ENCODE measurements around the gene TTC12.

Gene TTC12

GRCh38 chr11:113311536-113311935 lies 2.8 kb upstream of the TTC12 start:
- Histone ChIP-seq H3K4me3 (ENCODE audit: low read depth, low read length) (no peak overlapping the region), H3K27me3 (replicated peaks) (no peaks in the 10 kb centered on the region), H3K27ac (no peak overlapping the region), H3K36me3 (replicated peaks) (no peaks in the 10 kb centered on the region)
- TF ChIP-seq, protein P1, sequence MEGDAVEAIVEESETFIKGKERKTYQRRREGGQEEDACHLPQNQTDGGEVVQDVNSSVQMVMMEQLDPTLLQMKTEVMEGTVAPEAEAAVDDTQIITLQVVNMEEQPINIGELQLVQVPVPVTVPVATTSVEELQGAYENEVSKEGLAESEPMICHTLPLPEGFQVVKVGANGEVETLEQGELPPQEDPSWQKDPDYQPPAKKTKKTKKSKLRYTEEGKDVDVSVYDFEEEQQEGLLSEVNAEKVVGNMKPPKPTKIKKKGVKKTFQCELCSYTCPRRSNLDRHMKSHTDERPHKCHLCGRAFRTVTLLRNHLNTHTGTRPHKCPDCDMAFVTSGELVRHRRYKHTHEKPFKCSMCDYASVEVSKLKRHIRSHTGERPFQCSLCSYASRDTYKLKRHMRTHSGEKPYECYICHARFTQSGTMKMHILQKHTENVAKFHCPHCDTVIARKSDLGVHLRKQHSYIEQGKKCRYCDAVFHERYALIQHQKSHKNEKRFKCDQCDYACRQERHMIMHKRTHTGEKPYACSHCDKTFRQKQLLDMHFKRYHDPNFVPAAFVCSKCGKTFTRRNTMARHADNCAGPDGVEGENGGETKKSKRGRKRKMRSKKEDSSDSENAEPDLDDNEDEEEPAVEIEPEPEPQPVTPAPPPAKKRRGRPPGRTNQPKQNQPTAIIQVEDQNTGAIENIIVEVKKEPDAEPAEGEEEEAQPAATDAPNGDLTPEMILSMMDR (IDR thresholded peaks at IDR 0.05; ENCODE audit: low read depth, low read length, missing control alignments): no peak
- in situ Hi-C loops (cut with HindIII; ENCODE audit: low pct_ligation_motif_present, low sequenced_read_pairs): no loop called here
- DNase-seq: peak; percentile 4

DNA sequence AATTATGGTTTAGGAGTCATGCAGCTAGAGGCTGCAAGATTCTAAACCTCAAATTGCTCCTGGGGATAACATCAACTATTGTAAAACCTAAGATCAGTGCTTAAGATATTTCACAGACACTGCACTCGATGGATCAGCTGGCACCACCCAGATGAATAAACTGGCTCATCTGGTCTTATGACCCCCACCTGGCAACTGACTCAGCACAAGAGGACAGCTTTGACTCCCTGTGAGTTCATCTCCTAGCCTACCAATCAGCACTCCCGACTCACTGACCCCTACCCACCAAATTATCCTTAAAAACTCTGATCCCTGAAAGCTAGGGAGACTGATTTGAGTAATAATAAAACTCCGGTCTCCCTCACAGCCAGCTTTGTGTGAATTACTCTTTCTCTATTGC lies 782 bp upstream of the TTC12 start:
- in situ Hi-C loops (cut with HindIII; ENCODE audit: low pct_ligation_motif_present, low sequenced_read_pairs): no loop called here
- TF ChIP-seq, protein P1 (IDR thresholded peaks at IDR 0.05; ENCODE audit: low read depth, low read length, missing control alignments): no peak
- no peak overlapping the region for H3K4me3 ChIP-seq (ENCODE audit: low read depth, low read length)
- H3K27ac ChIP-seq: no peak overlapping the region
- H3K27me3 ChIP-seq (replicated peaks): no peaks in the 10 kb centered on the region
- no peak for DNase-seq
- H3K36me3 ChIP-seq (replicated peaks): no peaks in the 10 kb centered on the region

GRCh38 chr11:113314065-113314388 lies 356 bp upstream of the TTC12 start:
- Histone ChIP-seq H3K27ac (no peak overlapping the region), H3K36me3 (replicated peaks) (no peaks in the 10 kb centered on the region), H3K27me3 (replicated peaks) (no peaks in the 10 kb centered on the region), H3K4me3 (ENCODE audit: low read depth, low read length) (peak overlapping the region; percentile 92)
- in situ Hi-C loops (cut with HindIII; ENCODE audit: low pct_ligation_motif_present, low sequenced_read_pairs): no loop called here
- TF ChIP-seq, protein P1 (IDR thresholded peaks at IDR 0.05; ENCODE audit: low read depth, low read length, missing control alignments): no peak
- DNase-seq: no peak

DNA sequence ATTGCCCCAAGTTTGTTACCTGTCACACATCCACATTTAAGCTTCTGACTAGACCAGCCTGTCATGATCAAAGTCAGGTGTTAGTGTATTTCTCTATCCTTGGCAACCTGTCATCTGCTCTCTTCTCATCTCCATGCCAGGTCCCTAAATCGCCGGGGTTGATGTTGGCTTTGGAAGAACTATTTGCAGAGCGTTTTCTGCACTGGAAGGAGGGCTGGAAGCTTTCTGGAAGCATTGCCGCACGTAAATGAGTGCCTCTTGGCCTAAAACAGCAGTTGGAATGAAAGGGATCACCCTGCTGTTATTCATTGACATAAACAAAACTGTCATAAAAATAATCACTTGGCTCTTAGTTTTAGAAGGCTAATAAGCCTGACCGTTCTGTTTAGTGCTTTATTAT lies 1.4 kb downstream of the TTC12 start:
- no peak overlapping the region for H3K4me3 ChIP-seq (ENCODE audit: low read depth, low read length)
- TF ChIP-seq, protein P1 (IDR thresholded peaks at IDR 0.05; ENCODE audit: low read depth, low read length, missing control alignments): no peak
- H3K36me3 ChIP-seq (replicated peaks): no peaks in the 10 kb centered on the region
- H3K27me3 ChIP-seq (replicated peaks): no peaks in the 10 kb centered on the region
- H3K27ac ChIP-seq: no peak overlapping the region
- in situ Hi-C loops (cut with HindIII; ENCODE audit: low pct_ligation_motif_present, low sequenced_read_pairs): no loop called here
- DNase-seq: no peak

GRCh38 chr11:113316256-113316655 lies 1.9 kb downstream of the TTC12 start:
- no peak for DNase-seq
- no peak overlapping the region for H3K27ac ChIP-seq
- TF ChIP-seq, protein P1 (IDR thresholded peaks at IDR 0.05; ENCODE audit: low read depth, low read length, missing control alignments): no peak
- no peaks in the 10 kb centered on the region for H3K27me3 ChIP-seq (replicated peaks)
- no peak overlapping the region for H3K4me3 ChIP-seq (ENCODE audit: low read depth, low read length)
- H3K36me3 ChIP-seq (replicated peaks): no peaks in the 10 kb centered on the region
- in situ Hi-C loops (cut with HindIII; ENCODE audit: low pct_ligation_motif_present, low sequenced_read_pairs): no loop called here

- in situ Hi-C loops (cut with HindIII; ENCODE audit: low pct_ligation_motif_present, low sequenced_read_pairs): no loop called here
- Histone ChIP-seq H3K27me3 (replicated peaks) (no peaks in the 10 kb centered on the region), H3K36me3 (replicated peaks) (no peaks in the 10 kb centered on the region), H3K27ac (no peak overlapping the region), H3K4me3 (ENCODE audit: low read depth, low read length) (no peak overlapping the region)
- TF ChIP-seq, protein P1 (IDR thresholded peaks at IDR 0.05; ENCODE audit: low read depth, low read length, missing control alignments): no peak
- no peak for DNase-seq
These were observed 3.0 kb downstream of the TTC12 start for GRCh38 chr11:113317339-113317738.
